Duodenal mucosa (tissue), 2 donors: ENCODE measurements around the gene DHX57.
"Not testable (repeated sequence)": the region's sequence is repeated elsewhere in the genome, so short reads cannot be mapped to it uniquely, and the experiment has no call there.

Experiments used
- H3K27ac ChIP-seq: one replicate; pipeline ENCODE4 v1.7.0; 2013; ENCODE audit warnings: low read depth, low read length
- H3K27me3 ChIP-seq, 2 donors: one replicate each; pipeline ENCODE4 v1.7.0; 2013; ENCODE audit warnings: low read length in 2 of 2, control low read depth in 1 of 2; ENCODE audit not compliant: insufficient read depth in 2 of 2, control insufficient read depth in 1 of 2
- H3K36me3 ChIP-seq, 2 donors: one replicate each; pipeline ENCODE4 v1.7.0; 2013; ENCODE audit warnings: low read length in 2 of 2, control low read depth in 1 of 2; ENCODE audit not compliant: insufficient read depth in 2 of 2, control insufficient read depth in 1 of 2
- H3K4me1 ChIP-seq, 2 donors: one replicate each; pipeline ENCODE4 v1.7.0; 2013; ENCODE audit warnings: low read length in 2 of 2, control low read depth in 1 of 2; ENCODE audit not compliant: insufficient read depth in 2 of 2, control insufficient read depth in 1 of 2
- H3K4me3 ChIP-seq, 2 donors: one replicate each; pipeline ENCODE4 v1.7.0; 2013; ENCODE audit warnings: low read length in 2 of 2, low read depth in 1 of 2
- H3K9ac ChIP-seq, 2 donors: one replicate each; pipeline ENCODE4 v1.7.0; 2013; ENCODE audit warnings: low read length in 2 of 2, low read depth in 1 of 2
- H3K9me3 ChIP-seq, 2 donors: one replicate each; pipeline ENCODE4 v1.7.0; 2013; ENCODE audit warnings: low read length in 2 of 2, control low read depth in 1 of 2; ENCODE audit not compliant: control insufficient read depth in 1 of 2

The DHX57 gene

DNA sequence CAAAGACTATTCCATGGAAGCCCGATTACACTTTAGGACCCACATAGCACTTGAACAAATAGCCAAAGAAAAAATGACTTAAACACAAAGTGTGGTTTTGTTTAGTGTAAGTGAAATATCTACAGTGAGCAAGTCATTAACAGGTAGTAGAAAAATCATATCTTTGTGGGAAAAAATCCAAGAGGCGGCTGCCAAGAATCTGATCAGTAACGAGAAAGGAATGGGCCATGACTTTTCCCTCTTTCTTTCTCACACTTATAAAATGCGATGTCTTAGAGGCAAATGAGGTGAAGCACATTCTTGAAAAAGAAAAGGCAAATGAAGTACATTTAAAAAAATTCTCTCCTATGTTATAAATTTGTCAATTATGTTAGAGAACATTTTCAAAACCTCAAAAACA lies 110.6 kb downstream of the DHX57 start:
- no peaks in the 10 kb centered on the region for H3K4me1 ChIP-seq
- no peak overlapping the region for H3K9ac ChIP-seq
- H3K27ac ChIP-seq = no peak overlapping the region
- H3K4me3 ChIP-seq = no peak overlapping the region
- H3K9me3 ChIP-seq = no peaks in the 10 kb centered on the region
- H3K36me3 ChIP-seq = no peaks in the 10 kb centered on the region
- no peaks in the 10 kb centered on the region for H3K27me3 ChIP-seq

GRCh38 chr2:38763728-38764127 lies 112.0 kb downstream of the DHX57 start:
- no peak overlapping the region for H3K9ac ChIP-seq
- no peaks in the 10 kb centered on the region for H3K4me1 ChIP-seq
- H3K9me3 ChIP-seq = no peaks in the 10 kb centered on the region
- H3K27ac ChIP-seq = no peak overlapping the region
- H3K36me3 ChIP-seq = no peaks in the 10 kb centered on the region
- H3K27me3 ChIP-seq = no peaks in the 10 kb centered on the region
- H3K4me3 ChIP-seq = no peak overlapping the region

- Histone ChIP-seq H3K27me3 (no peaks in the 10 kb centered on the region), H3K4me3 (no peak overlapping the region), H3K9me3 (no peaks in the 10 kb centered on the region), H3K9ac (no peak overlapping the region), H3K27ac (no peak overlapping the region), H3K36me3 (no peaks in the 10 kb centered on the region), H3K4me1 (no peaks in the 10 kb centered on the region)
Measured at GRCh38 chr2:38763228-38763627, 112.5 kb downstream of the DHX57 start.

GRCh38 chr2:38755891-38756290 lies 119.8 kb downstream of the DHX57 start:
- not testable (repeated sequence) for H3K36me3 ChIP-seq, H3K27me3 ChIP-seq, H3K9ac ChIP-seq, H3K9me3 ChIP-seq, H3K4me3 ChIP-seq, H3K27ac ChIP-seq
- H3K4me1 ChIP-seq = peaks cover 7 to 12% of the 10 kb centered on the region in 2 donors

DNA sequence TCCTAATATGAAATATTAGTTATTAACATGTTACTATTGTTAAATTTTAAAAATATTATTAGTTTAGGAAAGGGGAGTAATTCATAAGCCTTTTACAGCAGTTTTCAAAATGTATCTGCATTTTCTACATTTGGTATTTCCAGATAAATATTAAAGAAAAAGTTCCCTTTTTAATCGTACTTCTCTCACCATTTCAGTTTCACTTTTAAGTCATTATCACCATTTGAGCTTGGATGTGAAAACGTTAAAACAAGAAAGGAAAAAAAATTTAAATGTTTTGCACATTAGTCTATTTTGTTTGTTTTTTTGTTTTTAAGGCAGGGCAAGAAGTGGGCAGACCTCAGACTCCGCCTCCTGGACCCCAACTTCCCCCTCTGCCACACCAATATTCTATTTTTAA lies 121.2 kb downstream of the DHX57 start:
- Histone ChIP-seq H3K27ac (no peak overlapping the region), H3K36me3 (no peaks in the 10 kb centered on the region), H3K27me3 (no peaks in the 10 kb centered on the region), H3K9ac (peak overlapping the region in 1 of 2 donors; percentile 47), H3K4me1 (peaks cover 9 to 12% of the 10 kb centered on the region in 2 donors), H3K4me3 (peak overlapping the region; percentile 40 to 62), H3K9me3 (peaks cover 0 to 2% of the 10 kb centered on the region in 2 donors)

DNA sequence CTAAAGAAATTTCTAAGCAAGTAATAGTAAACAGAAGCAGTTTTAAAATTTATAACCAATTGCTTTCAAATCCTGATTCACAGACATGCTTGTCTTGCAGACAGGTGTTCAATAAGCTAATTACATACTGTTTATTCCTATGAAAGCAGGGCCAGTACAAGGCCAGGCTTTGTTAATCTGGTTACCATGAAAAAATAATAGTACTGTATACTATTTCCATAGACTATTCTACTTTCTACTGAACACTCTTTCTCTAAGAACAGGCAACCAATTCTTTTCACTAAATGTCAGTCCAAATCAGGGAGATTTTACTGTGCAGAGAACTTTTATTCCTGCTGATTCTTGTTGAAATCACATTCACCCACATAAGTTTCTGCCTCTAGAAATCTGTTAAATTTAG lies 121.7 kb downstream of the DHX57 start:
- Histone ChIP-seq H3K9ac (peak overlapping the region; percentile 47 to 48), H3K27me3 (no peaks in the 10 kb centered on the region), H3K4me3 (peak overlapping the region; percentile 35 to 62), H3K4me1 (peaks cover 11 to 14% of the 10 kb centered on the region in 2 donors), H3K27ac (no peak overlapping the region), H3K36me3 (peaks cover under 1% of the 10 kb centered on the region in 2 donors), H3K9me3 (peaks cover 0 to 2% of the 10 kb centered on the region in 2 donors)

- Histone ChIP-seq H3K4me1 (peaks cover 30 to 35% of the 10 kb centered on the region in 2 donors), H3K36me3 (peaks cover 23% of the 10 kb centered on the region in 2 donors), H3K27ac (peak overlapping the region; percentile 98), H3K9me3 (peaks cover 0 to 2% of the 10 kb centered on the region in 2 donors), H3K27me3 (no peaks in the 10 kb centered on the region), H3K9ac (peak overlapping the region; percentile 95 to 100), H3K4me3 (peak overlapping the region; percentile 96 to 100)
Measured at GRCh38 chr2:38751596-38752410, 123.9 kb downstream of the DHX57 start.

DNA sequence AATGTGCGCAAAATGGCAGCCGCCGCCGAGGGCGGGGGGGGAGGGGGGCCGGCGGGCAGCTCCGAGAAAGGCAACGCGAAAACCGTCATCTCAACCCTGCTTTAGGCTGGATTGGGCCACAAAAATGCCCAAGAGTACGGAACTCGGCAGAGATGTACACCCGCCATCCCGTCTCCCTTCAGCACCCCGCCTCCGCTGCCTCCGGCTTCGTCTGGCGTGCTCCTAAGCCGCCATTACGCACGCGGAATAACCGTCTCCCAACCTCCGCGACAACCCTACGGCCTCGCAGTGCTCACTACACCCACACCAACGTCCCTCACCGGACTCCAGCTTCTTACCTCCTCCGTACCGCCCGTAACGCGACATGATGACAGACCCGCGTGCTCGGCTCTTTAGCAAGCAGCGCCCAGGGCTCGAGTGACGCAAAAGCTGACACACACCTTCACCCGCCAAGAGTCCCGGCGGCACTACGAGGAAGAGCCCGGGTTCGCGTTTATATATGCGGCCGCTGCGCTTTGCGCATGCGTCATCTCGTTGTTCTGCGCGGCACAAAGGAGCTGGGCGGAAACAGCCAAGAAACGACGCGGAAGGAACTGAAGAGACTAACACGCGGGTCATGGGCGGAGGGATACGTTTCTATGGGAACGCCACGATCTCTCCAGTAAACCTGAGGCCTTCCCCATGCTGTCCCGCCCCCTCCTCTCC lies 124.7 kb downstream of the DHX57 start, which contains the start of gene SRSF7:
Gene SRSF7 (minus strand): TSS at position 471 of the 705 bp plus-strand sequence. CDS start 105 bp downstream, at position 366.
- H3K36me3 ChIP-seq = peaks cover 31% of the 10 kb centered on the region in 2 donors

GRCh38 chr2:38750011-38750890 lies 125.5 kb downstream of the DHX57 start:
- Histone ChIP-seq H3K36me3 (peaks cover 38 to 39% of the 10 kb centered on the region in 2 donors), H3K9me3 (peaks cover 0 to 2% of the 10 kb centered on the region in 2 donors), H3K4me3 (peak overlapping the region; percentile 96 to 100), H3K27ac (peak overlapping the region; percentile 98), H3K27me3 (no peaks in the 10 kb centered on the region), H3K4me1 (peaks cover 39 to 50% of the 10 kb centered on the region in 2 donors), H3K9ac (peak overlapping the region; percentile 95 to 100)

More for the DNA sequence above, 124.7 kb downstream of the DHX57 start, which contains the start of gene SRSF7:
- peaks cover 38 to 42% of the 10 kb centered on the region in 2 donors for H3K4me1 ChIP-seq
- H3K27me3 ChIP-seq = no peaks in the 10 kb centered on the region
- H3K9ac ChIP-seq = peak within 1 kb of the TSS; percentile 95 to 100
- peak within 1 kb of the TSS; percentile 98 for H3K27ac ChIP-seq
- H3K4me3 ChIP-seq = peak within 1 kb of the TSS; percentile 96 to 100
- peaks cover 0 to 2% of the 10 kb centered on the region in 2 donors for H3K9me3 ChIP-seq
